Common myeloid progenitor, CD34-positive (primary cell): ENCODE data around the gene MEGF11.

Experiments
- CTCF ChIA-PET: fragments of 350-600 bp; sonication (Branson Sonifier 250); formaldehyde crosslinking; loops from one replicate; lab custom pipeline; 2021; ENCODE audit warnings: antibody characterized with exemption; lab: Charles Lee
- POLR2A ChIA-PET: fragments of 350-600 bp; sonication (Branson Sonifier 250); formaldehyde crosslinking; loops from one replicate; lab custom pipeline; 2021; ENCODE audit warnings: antibody characterized with exemption; lab: Charles Lee
- DNase-seq, 3 donors: peaks; one replicate each; pipeline versions ENCODE4 v3.0.0 to v3.0.0-alpha.2; 2013
- H3K27ac ChIP-seq, 2 experiments: 1 replicate in 1 of 2; 2 replicates in 1 of 2; pipeline ENCODE4 v1.7.0; 2013; ENCODE audit warnings: inconsistent platforms in 2 of 2, low read length in 2 of 2, mild to moderate bottlenecking in 2 of 2, low read depth in 1 of 2, moderate library complexity in 1 of 2; ENCODE audit not compliant: severe bottlenecking in 2 of 2, insufficient read depth in 1 of 2, poor library complexity in 1 of 2
- H3K27me3 ChIP-seq, 5 experiments: replicated peaks in 2 of 5; 1 replicate in 3 of 5; 2 replicates in 2 of 5; pipeline versions ENCODE4 v1.6.1 to v1.7.0; 2013; ENCODE audit warnings: low read length in 4 of 5, mild to moderate bottlenecking in 2 of 5, moderate library complexity in 2 of 5, inconsistent platforms in 1 of 5; ENCODE audit not compliant: insufficient read depth in 5 of 5, control insufficient read depth in 4 of 5
- H3K36me3 ChIP-seq, 4 experiments: 1 replicate in 2 of 4; 2 replicates in 2 of 4; pipeline versions ENCODE4 v1.6.1 to v1.7.0; 2013; ENCODE audit warnings: low read length in 3 of 4, control low read depth in 1 of 4, mild to moderate bottlenecking in 1 of 4; ENCODE audit not compliant: control insufficient read depth in 4 of 4, insufficient read depth in 4 of 4
- H3K4me1 ChIP-seq, 4 experiments: 1 replicate in 3 of 4; 2 replicates in 1 of 4; pipeline versions ENCODE4 v1.6.1 to v1.7.1; 2013; ENCODE audit warnings: low read length in 3 of 4, mild to moderate bottlenecking in 3 of 4, control low read depth in 1 of 4, inconsistent platforms in 1 of 4, moderate library complexity in 1 of 4; ENCODE audit not compliant: control insufficient read depth in 4 of 4, insufficient read depth in 4 of 4; ENCODE audit errors: control extremely low read depth in 1 of 4
- H3K4me3 ChIP-seq, 7 experiments: 1 replicate in 4 of 7; 2 replicates in 3 of 7; pipeline versions ENCODE4 v1.5.1 to v1.7.0; 2013; ENCODE audit warnings: mild to moderate bottlenecking in 7 of 7, low read length in 6 of 7, moderate library complexity in 6 of 7, inconsistent platforms in 2 of 7, low read depth in 2 of 7, control low read depth in 1 of 7; ENCODE audit not compliant: insufficient read depth in 4 of 7, control insufficient read depth in 1 of 7; ENCODE audit errors: extremely low read depth in 1 of 7
- H3K9me3 ChIP-seq, 5 experiments: 1 replicate in 4 of 5; 2 replicates in 1 of 5; pipeline versions ENCODE4 v1.6.1 to v1.7.1; 2013; ENCODE audit warnings: low read length in 4 of 5, mild to moderate bottlenecking in 2 of 5, inconsistent platforms in 1 of 5, low read depth in 1 of 5, moderate library complexity in 1 of 5; ENCODE audit not compliant: control insufficient read depth in 4 of 5, insufficient read depth in 2 of 5; ENCODE audit errors: control extremely low read depth in 1 of 5
- WGBS: methylation state at CpG from one replicate; pipeline ENCODE4 v1.1.5; 2013; ENCODE audit not compliant: insufficient coverage; 5-methylcytosine and 5-hydroxymethylcytosine counted together

The MEGF11 gene

GRCh38 chr15:65938604-65939003 is 314.9 kb downstream of the MEGF11 start:
- ChIA-PET CTCF (interaction anchor here (0.6 to 1.3 kb wide), 3 partner anchors 39 to 74 kb away, joined by 3 read pairs; no protein-coding TSS in a partner anchor), POLR2A (no interaction called here)
- Histone ChIP-seq H3K27me3 (peaks cover 0 to 3% (median 0%) of the 10 kb centered on the region in 5 experiments), H3K36me3 (no peaks in the 10 kb centered on the region), H3K9me3 (no peaks in the 10 kb centered on the region), H3K27ac (no peak overlapping the region), H3K4me3 (no peak overlapping the region), H3K4me1 (no peaks in the 10 kb centered on the region)
- WGBS: no CpG with 5 or more reads among the region's 4 CpGs
- DNase-seq: no peak

- DNase-seq: no peak
- Histone ChIP-seq H3K4me1 (no peaks in the 10 kb centered on the region), H3K4me3 (no peak overlapping the region), H3K27me3 (peaks cover 0 to 3% (median 0%) of the 10 kb centered on the region in 5 experiments), H3K9me3 (no peaks in the 10 kb centered on the region), H3K36me3 (no peaks in the 10 kb centered on the region), H3K27ac (no peak overlapping the region)
- WGBS: 100% methylated on average over 1 of the region's 1 CpG
- ChIA-PET POLR2A (interaction anchor here (0.6 kb wide), 1 partner anchor 490 kb away, joined by 3 read pairs; no protein-coding TSS in a partner anchor), CTCF (no interaction called here)
These were observed 316.1 kb downstream of the MEGF11 start for GRCh38 chr15:65937476-65937875.

- no peak for DNase-seq
- Histone ChIP-seq H3K27ac (no peak overlapping the region), H3K9me3 (no peaks in the 10 kb centered on the region), H3K4me1 (no peaks in the 10 kb centered on the region), H3K36me3 (no peaks in the 10 kb centered on the region), H3K27me3 (peaks cover 0 to 3% (median 0%) of the 10 kb centered on the region in 5 experiments), H3K4me3 (no peak overlapping the region)
- WGBS: 100% methylated on average over 3 of the region's 3 CpGs
- ChIA-PET CTCF (no interaction called here), POLR2A (no interaction called here)
These were observed 316.5 kb downstream of the MEGF11 start for GRCh38 chr15:65937054-65937453.

- H3K27ac ChIP-seq: no peak overlapping the region
- no peaks in the 10 kb centered on the region for H3K36me3 ChIP-seq
- 100% methylated on average over 1 of the region's 1 CpG for WGBS
- CTCF ChIA-PET: no interaction called here
- DNase-seq: no peak
- peaks cover 0 to under 1% (median 0%) of the 10 kb centered on the region in 5 experiments for H3K27me3 ChIP-seq
- no peaks in the 10 kb centered on the region for H3K9me3 ChIP-seq
- no peak overlapping the region for H3K4me3 ChIP-seq
- H3K4me1 ChIP-seq: no peaks in the 10 kb centered on the region
- POLR2A ChIA-PET: no interaction called here
These were observed 317.3 kb downstream of the MEGF11 start for GRCh38 chr15:65936282-65936681.

GRCh38 chr15:65935391-65935790 is 318.2 kb downstream of the MEGF11 start:
- H3K4me3 ChIP-seq: no peak overlapping the region
- POLR2A ChIA-PET: no interaction called here
- WGBS: 95% methylated on average over 2 of the region's 2 CpGs
- CTCF ChIA-PET: no interaction called here
- H3K36me3 ChIP-seq: no peaks in the 10 kb centered on the region
- H3K27me3 ChIP-seq: no peaks in the 10 kb centered on the region
- no peaks in the 10 kb centered on the region for H3K9me3 ChIP-seq
- H3K4me1 ChIP-seq: no peaks in the 10 kb centered on the region
- no peak overlapping the region for H3K27ac ChIP-seq
- no peak for DNase-seq

GRCh38 chr15:65931221-65931620 is 322.3 kb downstream of the MEGF11 start:
- DNase-seq: no peak
- Histone ChIP-seq H3K4me1 (no peaks in the 10 kb centered on the region), H3K27ac (no peak overlapping the region), H3K9me3 (no peaks in the 10 kb centered on the region), H3K4me3 (no peak overlapping the region), H3K36me3 (no peaks in the 10 kb centered on the region), H3K27me3 (no peaks in the 10 kb centered on the region)
- ChIA-PET POLR2A (no interaction called here), CTCF (interaction anchor here (1.1 kb wide), 1 partner anchor 9 kb away, joined by 3 read pairs; no protein-coding TSS in a partner anchor)
- 90% methylated on average over 4 of the region's 4 CpGs for WGBS

GRCh38 chr15:65930134-65930533 is 323.4 kb downstream of the MEGF11 start:
- no peak for DNase-seq
- ChIA-PET POLR2A (no interaction called here), CTCF (no interaction called here)
- Histone ChIP-seq H3K4me3 (no peak overlapping the region), H3K27me3 (no peaks in the 10 kb centered on the region), H3K36me3 (no peaks in the 10 kb centered on the region), H3K4me1 (no peaks in the 10 kb centered on the region), H3K9me3 (no peaks in the 10 kb centered on the region), H3K27ac (no peak overlapping the region)
- WGBS: 97% methylated on average over 6 of the region's 6 CpGs
